Activated CD4-positive, alpha-beta T cell treated with anti-CD3 and anti-CD28 coated beads for 48 hours (primary cell): ENCODE results near the gene ZNF22.

Source experiments
- DNase-seq: peaks from one replicate; pipeline ENCODE4 v3.0.0-alpha.2; 2020

The ZNF22 gene

DNA sequence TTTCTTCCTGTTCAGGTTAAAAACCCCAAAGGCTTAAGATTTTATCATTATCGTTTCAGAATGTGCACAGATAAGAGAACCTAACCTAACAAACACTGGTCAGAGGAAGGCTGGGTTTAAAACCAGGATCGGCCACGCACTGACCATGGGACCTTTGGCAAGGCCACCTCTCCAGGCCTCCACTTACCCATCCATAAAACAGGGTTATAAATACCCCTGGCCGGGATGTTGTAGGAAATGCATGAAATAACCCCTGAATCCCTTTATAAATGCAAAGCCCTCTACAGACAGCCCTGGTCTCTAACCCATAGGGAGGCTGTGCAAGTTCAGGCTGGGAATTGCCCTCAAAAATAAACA lies 22.5 kb upstream of the ZNF22 start:
- no peak for DNase-seq

DNA sequence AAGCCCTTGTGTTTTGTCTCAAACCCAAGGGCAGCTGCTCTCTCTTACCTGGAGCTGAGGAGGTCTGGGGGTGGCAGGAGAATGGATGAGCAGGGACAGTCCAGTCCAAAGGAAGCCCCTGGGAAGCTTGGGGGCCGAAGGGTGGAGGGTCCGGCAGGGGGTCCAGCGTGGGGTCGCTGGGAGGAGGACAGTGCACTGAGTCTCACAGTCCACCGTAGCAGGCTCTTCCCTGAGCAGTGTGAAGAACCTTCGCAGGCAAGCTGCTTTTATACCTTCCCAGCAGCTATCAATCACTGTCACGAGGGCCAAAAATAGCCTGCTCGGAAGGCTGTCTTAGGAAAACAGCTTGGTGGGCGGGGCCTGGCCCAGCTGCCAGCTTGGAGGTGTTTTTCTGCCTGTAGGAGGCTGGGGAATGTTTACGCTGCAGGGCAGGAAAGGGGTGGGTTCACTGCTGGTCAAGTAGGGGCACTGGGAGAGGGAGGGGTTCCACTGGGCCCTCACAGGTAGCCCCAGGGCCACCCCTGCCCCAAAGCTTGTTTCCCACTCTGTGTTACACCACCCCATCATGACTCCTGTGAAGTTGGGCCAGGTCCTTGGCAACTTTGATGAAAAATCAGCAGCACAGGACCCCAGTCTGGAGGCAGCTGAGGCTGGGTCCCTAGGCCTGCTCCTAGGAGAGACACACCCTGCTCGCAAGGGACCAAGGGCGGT lies 22.0 kb upstream of the ZNF22 start, which contains the start of gene DEPP1:
Gene DEPP1, minus strand, starts transcription at position 240 of the 711 bp plus-strand sequence. CDS start 779 bp downstream, outside the sequence.
- DNase-seq: peak; percentile 38

DNA sequence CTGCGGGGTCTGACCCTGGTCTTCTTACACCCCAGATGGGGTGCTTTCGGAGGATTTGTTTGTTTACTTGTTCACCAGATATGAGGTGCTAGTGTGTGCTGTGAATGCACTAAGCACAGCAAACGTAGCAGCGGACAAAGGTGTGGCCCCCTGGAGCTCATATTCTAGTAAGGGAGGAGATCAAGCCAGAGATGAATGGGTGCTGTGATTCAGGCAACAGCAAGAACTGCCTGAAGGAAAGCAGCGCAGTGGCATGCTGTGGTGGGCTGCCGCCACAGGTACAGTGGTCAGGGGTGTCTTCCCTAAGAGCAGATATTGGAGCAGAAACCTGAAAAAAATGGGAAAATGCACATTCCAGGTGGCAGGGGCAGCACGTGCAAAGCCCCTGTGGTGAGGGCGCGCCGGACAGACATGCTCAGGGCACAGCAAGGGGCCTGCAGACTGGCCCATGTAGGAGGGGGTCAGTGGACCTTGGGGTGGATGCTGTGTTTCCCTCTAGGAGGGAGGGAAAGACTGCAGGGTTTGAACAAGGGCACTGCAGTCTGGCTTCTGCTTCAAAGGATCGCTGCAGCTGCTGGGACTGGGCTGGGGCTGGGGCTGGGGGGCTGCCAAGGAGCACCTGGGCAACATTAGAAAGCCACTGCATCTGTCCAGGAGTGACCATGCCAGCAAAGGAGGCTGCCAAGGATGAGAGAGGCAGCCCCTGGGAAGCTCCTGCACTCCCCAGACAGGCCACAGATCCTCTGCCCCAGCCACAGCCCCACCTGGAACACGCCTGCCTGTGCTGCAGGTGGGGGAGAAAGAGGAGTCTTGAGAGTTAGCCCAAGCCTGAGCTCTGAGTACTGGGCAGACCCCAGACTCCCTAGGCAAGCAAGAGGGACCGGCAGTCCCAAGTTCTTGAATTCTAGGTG lies 21.2 kb upstream of the ZNF22 start:
- DNase-seq: no peak

DNA sequence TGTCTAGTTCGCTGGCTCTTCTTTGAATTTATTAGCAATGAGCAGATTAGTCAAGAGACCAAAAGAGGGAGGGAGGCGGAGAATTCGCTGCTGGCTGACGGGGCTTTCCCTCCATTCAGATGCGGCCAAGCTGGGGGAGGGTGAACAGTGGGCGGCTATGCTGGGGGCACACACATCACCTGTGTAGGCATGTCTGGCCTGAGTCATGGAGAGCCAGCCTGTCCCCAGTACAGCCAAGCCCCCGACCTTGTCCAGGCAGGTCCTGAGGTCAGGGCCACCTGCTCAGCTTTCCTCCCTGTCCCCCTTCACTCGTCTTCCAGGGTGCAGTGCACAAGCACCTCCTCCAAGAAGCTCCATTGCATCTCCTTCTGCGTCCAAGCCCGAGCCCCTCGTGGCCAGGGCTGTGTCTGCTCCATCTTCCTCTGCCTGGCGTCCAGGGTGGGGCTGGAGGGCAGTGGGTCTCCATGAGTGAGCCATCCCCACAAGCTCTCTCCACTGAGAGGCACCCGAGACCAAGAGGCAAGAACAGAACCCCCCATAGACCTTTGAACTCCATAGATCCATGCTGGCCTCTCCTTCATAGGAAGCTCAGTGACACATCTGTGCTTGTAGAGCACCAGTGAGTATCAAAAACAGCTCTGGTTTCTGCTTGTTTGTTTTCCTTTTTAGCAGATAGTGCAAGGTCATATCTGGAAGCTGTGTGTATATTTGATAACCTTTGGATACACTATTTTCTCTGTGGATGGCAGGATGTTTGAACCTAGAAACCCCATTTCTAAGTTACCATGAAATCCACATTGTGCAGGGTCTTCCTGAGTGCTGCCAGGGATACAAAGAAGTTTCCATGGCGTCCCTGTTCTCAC lies 20.2 kb upstream of the ZNF22 start:
- no peak for DNase-seq

DNA sequence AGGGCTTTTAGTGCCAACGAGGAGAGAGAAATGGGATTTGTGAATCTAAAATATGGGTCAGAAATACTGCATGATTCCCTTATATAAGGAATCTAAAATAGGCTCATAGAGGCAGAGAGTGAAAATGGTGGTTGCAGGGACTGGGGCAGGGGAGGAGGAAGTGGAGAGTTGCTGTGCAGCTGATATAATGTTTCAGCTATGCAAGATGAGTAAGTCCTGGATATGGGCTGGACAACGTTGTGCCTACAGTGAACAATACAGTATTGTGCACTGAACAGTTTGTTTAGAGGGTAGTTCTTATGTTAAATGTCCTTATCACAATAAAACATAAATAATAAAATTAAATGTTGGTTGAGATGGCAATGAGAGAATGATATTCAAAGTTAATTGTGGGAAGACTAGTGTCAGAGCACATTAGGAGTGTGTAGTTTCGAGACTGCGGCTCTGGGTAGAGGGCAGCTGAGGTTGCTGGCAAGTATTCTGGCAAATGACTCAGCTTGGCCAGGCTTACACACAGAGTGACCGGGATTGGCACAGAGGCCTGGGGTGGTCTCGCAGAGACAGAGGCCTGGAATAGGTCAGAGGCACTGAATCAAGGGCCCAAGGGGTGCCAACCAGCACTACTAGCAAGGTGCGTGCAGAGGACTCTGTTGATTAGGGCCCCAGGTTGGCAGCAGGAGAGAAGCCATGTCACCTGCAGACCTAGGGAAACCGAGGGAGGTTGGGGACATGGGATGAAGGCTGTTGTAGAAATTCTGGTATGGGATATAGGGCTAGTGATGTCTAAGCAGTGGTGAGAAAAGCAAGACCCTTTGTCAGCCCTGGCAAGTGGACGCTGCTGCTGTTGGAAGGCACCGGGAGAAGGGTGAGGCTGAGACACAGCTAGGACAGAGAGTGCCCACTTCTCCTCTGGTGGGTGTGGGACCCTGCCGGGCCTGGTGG lies 19.3 kb upstream of the ZNF22 start:
- no peak for DNase-seq

DNA sequence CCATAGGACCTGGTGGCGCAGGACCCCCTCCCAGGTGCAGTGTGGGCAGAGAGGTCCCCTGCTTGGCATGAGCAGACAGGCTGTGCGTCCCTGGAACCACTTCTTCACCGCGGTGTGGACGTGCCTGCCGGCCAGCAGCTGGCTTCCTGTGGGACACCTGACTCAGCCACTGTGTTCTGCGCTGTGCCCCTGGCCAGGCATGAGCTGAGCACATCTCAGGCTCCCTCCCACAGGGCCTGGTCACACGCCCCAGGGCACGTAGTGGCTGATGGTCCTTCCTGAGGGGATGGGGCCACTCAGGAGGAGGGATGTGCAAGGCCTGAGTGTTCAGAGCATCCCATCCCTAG lies 18.6 kb upstream of the ZNF22 start:
- DNase-seq: no peak

DNA sequence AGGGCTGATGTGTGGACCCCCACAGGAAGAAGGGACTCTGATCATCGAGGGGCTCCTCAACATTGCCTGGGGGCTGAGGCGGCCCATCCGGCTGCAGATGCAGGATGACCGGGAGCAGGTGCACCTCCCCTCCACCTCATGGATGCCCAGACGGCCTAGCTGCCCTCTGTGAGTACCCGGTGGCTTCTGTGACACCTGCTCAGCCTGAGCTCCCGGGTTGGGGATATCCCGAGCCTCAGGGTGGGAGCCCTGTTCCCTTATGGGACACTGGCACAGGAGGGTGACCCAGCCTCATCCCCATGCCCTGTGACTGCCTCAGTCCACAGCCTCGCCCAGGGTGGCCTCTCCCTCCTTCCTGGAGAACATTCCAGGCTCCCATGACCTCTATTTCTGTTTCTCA lies 18.2 kb upstream of the ZNF22 start:
- no peak for DNase-seq

DNA sequence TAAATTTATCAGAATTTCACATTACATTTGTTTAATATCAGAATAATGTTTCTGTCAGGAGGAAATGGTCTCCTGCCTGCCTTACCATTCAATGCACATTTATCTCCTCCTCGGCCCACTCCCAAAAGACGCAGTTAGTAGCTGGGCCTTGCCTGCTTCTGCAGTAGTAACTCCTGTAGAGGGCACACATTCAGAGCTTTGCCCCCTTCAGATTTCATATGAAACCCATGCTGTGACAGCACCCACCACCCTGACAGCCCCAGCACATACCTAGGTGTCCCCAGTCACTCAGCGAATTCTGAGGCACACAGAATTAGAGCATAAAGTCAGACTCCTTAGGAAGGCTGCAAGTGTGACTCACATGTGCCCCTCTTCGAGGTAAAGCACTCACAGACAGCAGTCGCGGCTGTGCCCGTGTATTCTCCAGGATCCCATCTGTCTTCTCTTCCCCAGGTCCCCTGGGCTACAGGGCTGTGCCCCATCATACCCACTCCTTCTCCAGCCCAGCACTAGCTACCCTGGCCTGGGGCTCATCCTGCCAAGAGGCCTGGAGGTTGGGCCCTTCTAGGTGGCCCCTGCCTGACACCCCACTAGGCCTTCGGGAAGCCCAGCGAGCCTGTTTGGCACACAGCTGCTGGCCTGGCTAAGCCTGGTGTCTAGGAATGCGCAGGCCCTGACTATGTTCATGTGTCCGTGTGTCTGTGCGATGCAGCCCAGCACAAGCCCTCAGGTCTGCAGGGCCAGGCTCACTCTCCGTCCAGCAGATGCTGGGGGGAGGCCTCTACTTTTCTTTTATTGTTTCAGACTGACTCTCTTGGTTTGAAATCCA lies 17.4 kb upstream of the ZNF22 start:
- no peak for DNase-seq

DNA sequence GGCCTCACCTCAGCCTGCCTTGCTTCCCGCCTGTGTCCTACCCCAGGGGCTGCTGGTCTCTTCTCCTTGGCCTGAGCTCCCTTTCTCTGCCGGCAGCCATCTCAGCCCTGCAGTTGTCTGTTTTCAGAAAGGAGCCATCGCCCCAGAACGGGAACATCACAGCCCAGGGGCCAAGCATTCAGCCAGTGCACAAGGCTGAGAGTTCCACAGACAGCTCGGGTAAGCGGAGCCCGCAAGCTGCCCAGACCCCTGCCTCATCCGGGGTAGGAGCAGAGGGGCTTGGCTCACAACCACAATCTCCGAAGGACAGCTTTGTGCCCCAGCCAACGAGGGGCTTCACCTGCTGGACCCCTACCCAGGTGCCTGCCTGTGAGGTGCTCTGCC lies 16.8 kb upstream of the ZNF22 start:
- no peak for DNase-seq

DNA sequence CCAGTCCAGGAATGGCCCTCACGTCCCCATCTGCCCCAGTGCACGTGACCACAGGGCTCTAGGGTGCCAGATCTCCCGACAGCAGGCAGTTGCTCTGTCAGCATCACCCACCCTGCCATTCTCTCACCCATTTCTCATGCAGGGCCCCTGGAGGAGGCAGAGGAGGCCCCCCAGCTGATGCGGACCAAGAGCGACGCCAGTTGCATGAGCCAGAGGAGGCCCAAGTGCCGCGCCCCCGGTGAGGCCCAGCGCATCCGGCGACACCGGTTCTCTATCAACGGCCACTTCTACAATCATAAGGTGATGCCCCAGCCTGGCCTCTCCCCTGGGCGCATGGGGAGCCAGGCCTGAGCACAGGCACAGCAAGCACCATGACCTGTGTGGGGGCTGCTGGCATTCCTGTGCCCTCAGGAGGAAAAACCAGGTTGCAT lies 16.0 kb upstream of the ZNF22 start:
- DNase-seq: no peak

DNA sequence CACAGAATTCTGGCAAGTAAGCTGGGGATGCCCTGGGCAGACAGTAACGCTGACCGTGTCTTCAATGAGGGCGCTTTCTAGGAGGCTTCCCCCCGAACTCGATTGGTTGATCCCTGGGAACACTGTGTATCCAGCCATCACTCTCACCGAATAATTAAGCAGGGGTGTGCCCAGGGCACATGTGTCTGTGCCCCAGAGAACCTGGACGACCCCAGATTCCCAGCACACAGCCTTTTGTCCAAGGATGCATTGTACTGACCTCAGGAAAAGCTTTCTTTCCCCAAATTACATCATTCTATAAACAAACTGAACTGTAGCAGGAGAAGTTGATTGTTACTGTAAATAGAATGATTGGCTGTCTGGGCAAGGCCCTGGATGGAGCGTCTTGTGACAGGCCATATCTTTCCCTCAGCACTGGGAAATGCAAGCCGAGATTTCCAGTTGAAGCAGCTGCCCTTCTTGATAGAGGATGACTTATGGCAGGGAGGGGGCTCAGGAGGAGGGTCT lies 15.5 kb upstream of the ZNF22 start:
- no peak for DNase-seq

DNA sequence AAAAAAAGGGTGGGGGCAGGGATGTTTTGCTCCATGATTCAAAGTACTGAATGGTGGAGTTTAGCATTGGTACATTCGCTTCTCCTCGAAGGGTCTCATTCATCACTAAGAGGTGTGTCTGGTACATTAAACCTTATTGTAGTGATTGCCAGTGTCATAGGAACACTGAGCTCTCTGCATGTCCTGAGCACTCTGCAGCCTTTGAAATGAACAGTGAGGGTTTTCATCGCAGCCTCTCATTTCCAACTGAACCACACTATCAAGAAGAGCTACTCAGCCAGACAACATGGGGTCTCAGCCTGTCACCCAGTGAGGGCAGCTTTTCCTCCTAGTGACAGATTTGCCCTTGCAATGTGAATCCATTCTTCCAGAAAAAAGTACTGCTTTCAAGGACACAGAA lies 14.5 kb upstream of the ZNF22 start:
- DNase-seq: no peak

DNA sequence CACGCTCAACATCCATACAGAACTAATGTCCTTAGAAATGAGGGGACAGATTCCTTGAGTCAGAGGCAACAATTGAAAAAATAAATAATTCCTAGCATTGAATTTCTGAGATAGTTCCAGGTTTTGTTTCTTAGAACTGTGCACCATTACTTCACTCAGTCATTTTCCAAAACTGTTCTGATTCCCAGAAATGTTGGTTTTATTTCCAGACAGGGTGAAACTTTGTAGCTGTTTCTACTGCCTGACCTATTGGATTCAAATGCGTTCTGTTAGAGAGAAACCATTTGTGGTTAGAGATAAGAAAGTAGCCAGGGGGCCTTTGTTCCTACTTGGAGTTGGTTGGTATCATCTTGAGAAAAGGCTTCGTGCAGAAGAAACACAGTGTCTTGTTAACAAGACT lies 14.1 kb upstream of the ZNF22 start:
- DNase-seq: no peak

DNA sequence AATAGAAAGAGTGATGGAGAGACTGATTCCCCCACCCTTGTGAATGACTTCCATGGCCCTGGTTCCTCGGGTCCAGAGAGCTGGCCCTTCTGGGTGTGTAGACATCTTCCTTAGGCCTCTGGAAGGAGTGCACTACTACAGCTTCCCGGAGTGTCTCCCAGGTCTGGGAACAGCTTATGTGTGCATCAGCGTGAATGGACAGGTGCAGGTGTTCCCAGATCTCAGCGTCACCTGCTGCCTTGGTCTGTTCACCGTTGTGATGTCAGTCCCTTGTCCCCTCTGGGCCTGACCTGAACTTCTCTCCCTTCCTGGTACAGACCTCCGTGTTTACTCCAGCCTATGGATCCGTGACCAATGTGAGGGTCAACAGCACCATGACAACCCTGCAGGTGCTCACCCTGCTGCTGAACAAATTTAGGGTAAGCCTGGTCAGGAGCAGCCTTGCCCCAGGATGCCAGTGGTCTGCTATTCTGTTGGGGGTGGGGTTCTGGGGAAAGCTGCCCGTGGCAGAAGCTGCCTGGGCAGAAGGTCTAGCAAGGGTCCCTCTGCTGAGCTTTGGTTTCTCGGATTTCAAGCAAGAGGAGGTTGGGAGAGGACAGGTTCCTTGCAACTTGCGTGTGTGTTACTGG lies 11.7 kb upstream of the ZNF22 start:
- DNase-seq: no peak

DNA sequence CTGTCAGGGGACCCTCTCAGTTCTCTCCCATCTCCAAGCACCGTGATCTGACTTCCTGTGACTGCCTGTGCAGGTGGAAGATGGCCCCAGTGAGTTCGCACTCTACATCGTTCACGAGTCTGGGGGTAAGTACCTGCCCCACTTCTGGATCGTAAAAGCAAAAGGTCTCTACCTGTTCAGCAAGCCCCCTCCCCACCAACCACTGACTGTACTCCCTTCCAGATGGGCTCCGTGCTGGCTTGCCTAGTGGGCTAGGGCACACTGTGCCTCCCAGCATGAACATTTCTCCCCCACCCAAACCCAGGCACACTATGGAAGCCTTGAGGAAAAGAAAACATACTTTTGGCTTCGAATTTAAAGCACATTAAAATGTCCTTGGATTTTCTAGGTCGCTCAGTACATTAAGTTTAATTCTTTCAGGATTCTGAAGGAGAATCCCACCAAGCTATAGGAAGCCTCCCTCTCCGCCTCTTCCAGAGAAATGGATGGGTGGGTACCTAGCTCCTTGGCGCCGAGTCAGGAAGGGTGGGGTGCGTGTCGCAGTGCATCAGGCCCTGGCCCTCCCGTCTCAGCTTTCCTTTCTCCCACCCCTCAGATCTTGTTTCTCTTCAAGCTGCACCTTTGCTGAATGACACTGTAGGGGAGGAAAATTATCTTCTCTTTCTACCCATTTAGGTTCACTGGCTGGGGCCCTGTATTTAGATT lies 11.0 kb upstream of the ZNF22 start:
- no peak for DNase-seq

DNA sequence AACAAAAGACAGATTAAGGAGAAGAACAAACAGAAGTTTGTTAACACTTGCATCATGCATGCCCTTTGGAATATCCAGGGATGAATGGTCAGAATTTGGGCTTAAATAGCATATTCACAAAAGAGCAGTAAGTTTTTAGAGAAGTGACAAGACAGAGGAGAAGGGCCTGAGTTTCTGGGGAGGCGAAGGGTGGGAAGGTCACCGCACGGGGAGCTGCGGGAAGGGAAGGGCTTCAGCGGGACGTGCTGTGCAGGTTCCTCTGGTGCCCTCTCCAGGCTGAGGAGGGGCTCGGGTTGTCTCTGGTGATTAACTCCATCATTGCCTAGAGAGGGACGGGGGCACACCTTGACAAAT lies 10.4 kb upstream of the ZNF22 start:
- DNase-seq: no peak

DNA sequence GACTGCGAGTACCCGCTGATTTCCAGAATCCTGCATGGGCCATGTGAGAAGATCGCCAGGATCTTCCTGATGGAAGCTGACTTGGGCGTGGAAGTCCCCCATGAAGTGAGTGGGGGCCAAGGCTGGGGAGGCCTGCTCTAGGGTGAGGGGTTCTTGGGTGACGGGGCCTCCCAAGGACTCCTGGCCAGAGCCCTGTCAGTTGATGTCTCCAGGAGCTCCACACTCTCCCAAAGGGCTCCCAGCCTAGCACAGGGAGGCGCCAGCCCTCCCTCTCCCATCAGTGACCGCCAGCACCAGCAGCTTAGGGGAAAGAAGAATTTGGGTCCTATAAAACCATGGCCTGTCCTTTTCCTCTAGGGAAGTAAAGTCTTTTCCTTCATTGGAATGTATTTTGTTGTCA lies 9.8 kb upstream of the ZNF22 start:
- DNase-seq: no peak

DNA sequence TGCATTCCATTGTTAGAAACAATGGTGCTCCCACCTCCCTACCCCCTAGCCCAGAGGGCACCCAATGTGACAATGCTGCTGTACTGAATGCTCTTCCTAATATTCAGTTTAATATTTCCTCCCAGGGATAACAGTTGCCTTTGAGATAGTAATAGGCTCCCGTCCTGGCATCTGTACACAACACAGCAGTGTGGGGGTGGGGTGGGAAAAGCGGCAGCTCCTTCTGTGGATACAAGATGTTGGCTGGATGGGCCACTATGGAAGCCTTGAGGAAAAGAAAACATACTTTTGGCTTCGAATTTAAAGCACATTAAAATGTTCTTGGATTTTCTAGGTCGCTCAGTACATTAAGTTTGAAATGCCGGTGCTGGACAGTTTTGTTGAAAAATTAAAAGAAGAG lies 9.2 kb upstream of the ZNF22 start:
- DNase-seq: no peak

DNA sequence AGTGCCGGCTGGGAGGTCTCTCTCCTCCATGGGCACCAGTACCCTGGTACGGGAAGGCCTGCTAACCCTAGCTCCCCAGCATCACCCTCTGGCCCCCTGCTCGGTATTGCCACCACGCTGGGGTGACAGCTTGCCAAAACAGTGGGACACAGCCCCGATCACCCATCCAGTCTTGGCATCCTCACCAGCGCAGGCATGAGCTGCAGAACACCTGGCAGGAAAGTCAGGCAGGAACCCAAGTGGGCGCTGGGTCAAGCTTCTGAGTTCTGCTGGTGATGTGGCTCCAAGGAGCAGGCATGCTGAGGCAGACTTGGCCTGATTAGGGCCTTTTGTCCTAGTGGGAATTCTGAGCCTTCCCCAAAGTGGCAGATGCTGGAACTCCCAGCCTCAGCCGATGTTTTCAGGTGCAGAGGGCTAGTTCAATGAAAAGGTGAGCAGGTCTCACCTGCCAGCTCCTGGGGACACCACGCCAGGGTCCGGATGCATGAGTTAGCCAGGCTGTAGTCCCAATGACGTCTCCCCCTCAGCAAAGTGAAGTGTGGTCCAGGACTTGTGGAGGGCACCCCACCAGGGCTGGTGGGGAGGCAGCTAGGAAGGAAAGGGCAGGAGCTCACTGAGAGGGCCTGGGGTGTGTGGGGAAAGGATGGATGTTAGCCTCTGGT lies 8.5 kb upstream of the ZNF22 start:
- no peak for DNase-seq
